Germinal center (tissue), 1 donor: ENCODE measurements around the gene SPOCK3.
"Not testable (repeated sequence)": the region's sequence is repeated elsewhere in the genome, so short reads cannot be mapped to it uniquely, and the experiment has no call there.

Experiments used
- DNase-seq: peaks from one replicate; pipeline ENCODE4 v3.0.0; 2012; ENCODE audit warnings: mixed read lengths, low spot score

SPOCK3 gene

GRCh38 chr4:166823126-166823525 is 411.2 kb downstream of the SPOCK3 start:
- DNase-seq = no peak

GRCh38 chr4:166822386-166822785 is 411.9 kb downstream of the SPOCK3 start:
- DNase-seq = no peak

GRCh38 chr4:166816890-166817289 is 417.4 kb downstream of the SPOCK3 start:
- no peak for DNase-seq

GRCh38 chr4:166808380-166808779 is 425.9 kb downstream of the SPOCK3 start:
- no peak for DNase-seq

- no peak for DNase-seq
These were observed 431.9 kb downstream of the SPOCK3 start for GRCh38 chr4:166802346-166802745.

GRCh38 chr4:166798126-166798525 is 436.2 kb downstream of the SPOCK3 start:
- DNase-seq = no peak

- DNase-seq = no peak
These were observed 456.5 kb downstream of the SPOCK3 start for GRCh38 chr4:166777760-166778159.

- no peak for DNase-seq
These were observed 471.3 kb downstream of the SPOCK3 start for GRCh38 chr4:166763018-166763417.

GRCh38 chr4:166741742-166742141 is 492.6 kb downstream of the SPOCK3 start:
- DNase-seq = no peak

GRCh38 chr4:166739215-166739614 is 495.1 kb downstream of the SPOCK3 start:
- not testable (repeated sequence) for DNase-seq

- DNase-seq = no peak
These were observed 496.9 kb downstream of the SPOCK3 start for GRCh38 chr4:166737430-166737829.

- DNase-seq = no peak
These were observed 498.7 kb downstream of the SPOCK3 start for GRCh38 chr4:166735553-166735952.

GRCh38 chr4:166734797-166735196 is 499.5 kb downstream of the SPOCK3 start:
- DNase-seq = no peak

GRCh38 chr4:166733686-166734085 is 500.6 kb downstream of the SPOCK3 start:
- no peak for DNase-seq

GRCh38 chr4:166726832-166727231 is 507.5 kb downstream of the SPOCK3 start:
- DNase-seq = no peak

GRCh38 chr4:166724369-166724768 is 509.9 kb downstream of the SPOCK3 start:
- no peak for DNase-seq

GRCh38 chr4:166723532-166724140 is 510.7 kb downstream of the SPOCK3 start:
- no peak for DNase-seq

- DNase-seq = not testable (repeated sequence)
These were observed 518.3 kb downstream of the SPOCK3 start for GRCh38 chr4:166715748-166716713.

- DNase-seq = no peak
These were observed 533.7 kb downstream of the SPOCK3 start for GRCh38 chr4:166700592-166700991.

GRCh38 chr4:166688835-166689234 is 545.5 kb downstream of the SPOCK3 start:
- DNase-seq = no peak

GRCh38 chr4:166687828-166688227 is 546.5 kb downstream of the SPOCK3 start:
- no peak for DNase-seq
